Measurements from ENCODE around the gene NEDD8.
A peak's percentile ranks its signal among the peaks of the same experiment; 100 is the strongest.

DNA sequence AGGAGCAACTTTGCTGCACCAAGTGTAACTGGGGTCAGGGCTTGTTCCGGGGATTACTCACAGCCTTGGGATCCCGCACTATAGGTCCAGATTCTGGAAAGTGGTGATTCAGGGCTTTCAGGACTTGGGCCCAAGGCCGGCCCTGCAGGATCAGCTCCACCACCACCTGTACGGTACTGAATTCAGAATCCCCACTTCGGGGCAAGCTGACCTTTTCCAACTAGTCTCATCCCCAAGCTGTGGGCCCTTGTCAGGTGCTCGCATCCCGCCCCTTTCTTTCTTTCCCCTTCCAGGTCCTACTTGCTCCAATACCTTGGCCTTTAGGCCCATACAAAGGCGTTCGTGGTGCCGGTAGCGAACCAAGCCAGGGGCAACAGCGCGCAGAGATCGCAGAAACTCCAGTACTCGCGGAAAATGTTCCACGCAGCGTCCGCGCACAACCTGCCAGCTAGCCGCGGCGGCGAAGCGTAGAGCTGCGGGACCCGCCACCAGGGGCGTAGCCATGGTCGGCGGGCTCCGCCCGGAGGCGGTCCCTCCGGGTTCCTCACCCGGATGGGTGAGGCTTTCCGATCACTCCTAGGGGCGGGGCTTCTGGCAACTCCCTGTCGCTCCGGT, 9.8 kb upstream of the NEDD8 start:
- TF ChIP-seq POLR2A (IDR thresholded peaks at IDR 0.05) (no peak), EP300 (IDR thresholded peaks at IDR 0.05) (no peak)
- TF ChIP-seq, protein P1, sequence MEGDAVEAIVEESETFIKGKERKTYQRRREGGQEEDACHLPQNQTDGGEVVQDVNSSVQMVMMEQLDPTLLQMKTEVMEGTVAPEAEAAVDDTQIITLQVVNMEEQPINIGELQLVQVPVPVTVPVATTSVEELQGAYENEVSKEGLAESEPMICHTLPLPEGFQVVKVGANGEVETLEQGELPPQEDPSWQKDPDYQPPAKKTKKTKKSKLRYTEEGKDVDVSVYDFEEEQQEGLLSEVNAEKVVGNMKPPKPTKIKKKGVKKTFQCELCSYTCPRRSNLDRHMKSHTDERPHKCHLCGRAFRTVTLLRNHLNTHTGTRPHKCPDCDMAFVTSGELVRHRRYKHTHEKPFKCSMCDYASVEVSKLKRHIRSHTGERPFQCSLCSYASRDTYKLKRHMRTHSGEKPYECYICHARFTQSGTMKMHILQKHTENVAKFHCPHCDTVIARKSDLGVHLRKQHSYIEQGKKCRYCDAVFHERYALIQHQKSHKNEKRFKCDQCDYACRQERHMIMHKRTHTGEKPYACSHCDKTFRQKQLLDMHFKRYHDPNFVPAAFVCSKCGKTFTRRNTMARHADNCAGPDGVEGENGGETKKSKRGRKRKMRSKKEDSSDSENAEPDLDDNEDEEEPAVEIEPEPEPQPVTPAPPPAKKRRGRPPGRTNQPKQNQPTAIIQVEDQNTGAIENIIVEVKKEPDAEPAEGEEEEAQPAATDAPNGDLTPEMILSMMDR (IDR thresholded peaks at IDR 0.05): peak in 5 of 7 experiments; percentile 60 to 87 (median 75)
